HG02943 (cell line): ENCODE results near the gene COL4A2.

ENCODE experiments used
- ATAC-seq: cut with Tn5 transposase; IDR thresholded peaks from one replicate; pipeline ENCODE4 v1.9.1; 2021; ENCODE audit warnings: mild to moderate bottlenecking, low read depth, moderate library complexity; ENCODE audit not compliant: unreplicated experiment

The COL4A2 gene

GRCh38 chr13:110501188-110501587 is 194.1 kb downstream of the COL4A2 start:
- no peak for ATAC-seq

- no peak for ATAC-seq
These were observed 196.2 kb downstream of the COL4A2 start for GRCh38 chr13:110503037-110503901.

- no peak for ATAC-seq
These were observed 197.0 kb downstream of the COL4A2 start for GRCh38 chr13:110503979-110504499.

- no peak for ATAC-seq
These were observed 198.5 kb downstream of the COL4A2 start for GRCh38 chr13:110505594-110505993.

- no peak for ATAC-seq
These were observed 199.3 kb downstream of the COL4A2 start for GRCh38 chr13:110506396-110506795.

- no peak for ATAC-seq
These were observed 199.9 kb downstream of the COL4A2 start for GRCh38 chr13:110506859-110507566.

- no peak for ATAC-seq
These were observed 200.7 kb downstream of the COL4A2 start for GRCh38 chr13:110507678-110508381.

GRCh38 chr13:110509478-110509926 is 202.4 kb downstream of the COL4A2 start:
- ATAC-seq, result no peak

GRCh38 chr13:110509971-110510786 is 203.1 kb downstream of the COL4A2 start:
- ATAC-seq, result no peak

GRCh38 chr13:110511509-110512181 is 204.6 kb downstream of the COL4A2 start:
- no peak for ATAC-seq

- no peak for ATAC-seq
These were observed 205.2 kb downstream of the COL4A2 start for GRCh38 chr13:110512198-110512740.

GRCh38 chr13:110516500-110516899 is 209.4 kb downstream of the COL4A2 start:
- no peak for ATAC-seq

GRCh38 chr13:110517505-110518225 is 210.6 kb downstream of the COL4A2 start:
- ATAC-seq, result no peak

GRCh38 chr13:110518226-110518525 is 211.1 kb downstream of the COL4A2 start:
- no peak for ATAC-seq

- no peak for ATAC-seq
These were observed 211.5 kb downstream of the COL4A2 start for GRCh38 chr13:110518571-110518970.

- ATAC-seq, result no peak
These were observed 212.0 kb downstream of the COL4A2 start for GRCh38 chr13:110519046-110519445.

- no peak for ATAC-seq
These were observed 212.4 kb downstream of the COL4A2 start for GRCh38 chr13:110519506-110519905.

GRCh38 chr13:110520431-110521295 is 213.6 kb downstream of the COL4A2 start:
- no peak for ATAC-seq
